H9 (cell line): ENCODE data around the gene IGF1R. TPM values are rescaled to one million over a fixed set of nuclear protein-coding genes. Genes with fewer than 3 reads are reported as not detected.

ENCODE experiments used
- DNase-seq: peaks from one replicate; pipeline ENCODE4 v3.0.0-alpha.2; 2017
- H2AFZ ChIP-seq: one replicate; pipeline ENCODE4 v1.6.1; 2013; ENCODE audit warnings: mild to moderate bottlenecking, low read length, control low read depth, moderate library complexity
- H2AK5ac ChIP-seq: 2 replicates; pipeline ENCODE4 v1.6.1; 2013; ENCODE audit warnings: low read length, control low read depth, mixed read lengths; ENCODE audit not compliant: insufficient read length
- H2BK120ac ChIP-seq: one replicate; pipeline ENCODE4 v1.6.1; 2013; ENCODE audit warnings: low read depth, mild to moderate bottlenecking, low read length, control low read depth, inconsistent platforms; ENCODE audit not compliant: poor library complexity, severe bottlenecking
- H2BK12ac ChIP-seq: 2 replicates; pipeline ENCODE4 v1.6.1; 2013; ENCODE audit warnings: low read length, control low read depth, mixed read lengths, low read depth; ENCODE audit not compliant: insufficient read length
- H2BK15ac ChIP-seq: 2 replicates; pipeline ENCODE4 v1.6.1; 2013; ENCODE audit warnings: low read depth, low read length, control low read depth
- H2BK20ac ChIP-seq: one replicate; pipeline ENCODE4 v1.6.1; 2013; ENCODE audit warnings: low read depth, mild to moderate bottlenecking, low read length, control low read depth, inconsistent platforms; ENCODE audit not compliant: poor library complexity, severe bottlenecking
- H2BK5ac ChIP-seq: 2 replicates; pipeline ENCODE4 v1.6.1; 2013; ENCODE audit warnings: low read length, control low read depth, mixed read lengths; ENCODE audit not compliant: insufficient read length
- H3K14ac ChIP-seq: 2 replicates; pipeline ENCODE4 v1.6.1; 2013; ENCODE audit warnings: low read length, control low read depth; ENCODE audit not compliant: insufficient read depth
- H3K18ac ChIP-seq: 2 replicates; pipeline ENCODE4 v1.6.1; 2013; ENCODE audit warnings: low read depth, mild to moderate bottlenecking, mixed read lengths, low read length, control low read depth; ENCODE audit not compliant: insufficient read length
- H3K23ac ChIP-seq: 2 replicates; pipeline ENCODE4 v1.6.1; 2013; ENCODE audit warnings: low read length, control low read depth, mixed read lengths, low read depth; ENCODE audit not compliant: insufficient read length
- H3K23me2 ChIP-seq: 2 replicates; pipeline ENCODE4 v1.6.1; 2013; ENCODE audit warnings: low read depth, mild to moderate bottlenecking, mixed read lengths, low read length, control low read depth; ENCODE audit not compliant: insufficient read length, poor library complexity, severe bottlenecking
- H3K27ac ChIP-seq: 2 replicates; pipeline ENCODE4 v1.5.1; 2013; ENCODE audit warnings: low read length, control low read depth, mixed read lengths, low read depth; ENCODE audit not compliant: insufficient read length
- H3K27me3 ChIP-seq: 2 replicates; pipeline ENCODE4 v1.6.1; 2013; ENCODE audit warnings: low read length, control low read depth, inconsistent platforms; ENCODE audit not compliant: insufficient read depth
- H3K4ac ChIP-seq: 2 replicates; pipeline ENCODE4 v1.6.1; 2013; ENCODE audit warnings: low read depth, mild to moderate bottlenecking, control low read depth, inconsistent platforms, low read length, moderate library complexity
- H3K4me1 ChIP-seq: 2 replicates; pipeline ENCODE4 v1.6.1; 2013; ENCODE audit warnings: low read length, control low read depth, inconsistent platforms; ENCODE audit not compliant: insufficient read depth
- H3K4me2 ChIP-seq: 2 replicates; pipeline ENCODE4 v1.6.1; 2013; ENCODE audit warnings: low read length, control low read depth, mixed read lengths; ENCODE audit not compliant: insufficient read length, insufficient read depth
- H3K56ac ChIP-seq: 2 replicates; pipeline ENCODE4 v1.6.1; 2013; ENCODE audit warnings: low read depth, mild to moderate bottlenecking, mixed read lengths, low read length, control low read depth; ENCODE audit not compliant: insufficient read length
- H3K79me1 ChIP-seq: 2 replicates; pipeline ENCODE4 v1.6.1; 2013; ENCODE audit warnings: low read depth, mild to moderate bottlenecking, moderate library complexity, low read length, control low read depth, inconsistent platforms; ENCODE audit not compliant: insufficient read depth, poor library complexity, severe bottlenecking
- H3K79me2 ChIP-seq: 2 replicates; pipeline ENCODE4 v1.6.1; 2013; ENCODE audit warnings: low read length, control low read depth, inconsistent platforms; ENCODE audit not compliant: insufficient read depth
- H3K9ac ChIP-seq: 2 replicates; pipeline ENCODE4 v1.6.1; 2013; ENCODE audit warnings: low read length, control low read depth, mixed read lengths; ENCODE audit not compliant: insufficient read length; ENCODE audit errors: extremely low read depth
- H3K9me3 ChIP-seq: one replicate; pipeline ENCODE4 v1.6.1; 2013; ENCODE audit warnings: low read depth, low read length, inconsistent platforms; ENCODE audit not compliant: control insufficient read depth
- H3T11ph ChIP-seq: one replicate; pipeline ENCODE4 v1.6.1; 2013; ENCODE audit warnings: mild to moderate bottlenecking, low read length, control low read depth, inconsistent platforms
- H4K20me1 ChIP-seq: one replicate; pipeline ENCODE4 v1.6.1; 2013; ENCODE audit not compliant: control insufficient read depth, insufficient read length, insufficient read depth
- H4K5ac ChIP-seq: 2 replicates; pipeline ENCODE4 v1.6.1; 2013; ENCODE audit warnings: low read depth, mild to moderate bottlenecking, mixed read lengths, low read length, control low read depth; ENCODE audit not compliant: insufficient read length
- H4K8ac ChIP-seq: replicated peaks from 2 replicates; pipeline ENCODE4 v1.6.1; 2013; ENCODE audit warnings: low read length, control low read depth, mixed read lengths, low read depth; ENCODE audit not compliant: insufficient read length
- H4K91ac ChIP-seq: 2 replicates; pipeline ENCODE4 v1.6.1; 2013; ENCODE audit warnings: low read depth, mild to moderate bottlenecking, moderate library complexity, mixed read lengths, low read length, control low read depth; ENCODE audit not compliant: insufficient read length
- H3K27ac Mint-ChIP-seq, 3 experiments: 2 replicates in 2 of 3; 3 replicates in 1 of 3; pipeline ENCODE4 v1.8.0; 2020 to 2021; ENCODE audit warnings: mixed read lengths in 3 of 3, mild to moderate bottlenecking in 1 of 3, moderate library complexity in 1 of 3
- H3K27me3 Mint-ChIP-seq: 2 replicates; pipeline ENCODE4 v1.8.0; 2021; ENCODE audit warnings: low read depth, mild to moderate bottlenecking, moderate library complexity, mixed read lengths
- H3K36me3 Mint-ChIP-seq, 3 experiments: 2 replicates in 2 of 3; 3 replicates in 1 of 3; pipeline ENCODE4 v1.8.0; 2020 to 2021; ENCODE audit warnings: low read depth in 3 of 3, mixed read lengths in 3 of 3; ENCODE audit not compliant: insufficient read depth in 1 of 3
- H3K4me1 Mint-ChIP-seq, 2 experiments: 2 replicates each; pipeline ENCODE4 v1.8.0; 2020; ENCODE audit warnings: mixed read lengths in 2 of 2
- H3K4me3 Mint-ChIP-seq, 2 experiments: 2 replicates in 1 of 2; 3 replicates in 1 of 2; pipeline ENCODE4 v1.8.0; 2020 to 2021; ENCODE audit warnings: mild to moderate bottlenecking in 2 of 2, mixed read lengths in 2 of 2, moderate library complexity in 1 of 2
- H3K9me3 Mint-ChIP-seq, 2 experiments: 2 replicates in 1 of 2; 3 replicates in 1 of 2; pipeline ENCODE4 v1.8.0; 2020; ENCODE audit warnings: mild to moderate bottlenecking in 2 of 2, mixed read lengths in 2 of 2, moderate library complexity in 1 of 2
- WGBS: extraction: QIAGEN DNeasy Blood & Tissue Kit; methylation state at CpG from one replicate; pipeline ENCODE4 v1.1.7; 2013; ENCODE audit warnings: missing lambda C conversion rate, low lambda C conversion rate, mixed read lengths; ENCODE audit not compliant: insufficient read length; ENCODE audit errors: extremely low coverage; 5-methylcytosine and 5-hydroxymethylcytosine counted together
- total RNA-seq: library from RNA; stranded (reverse); gene quantifications from 2 replicates; pipeline ENCODE4 v1.2.1, GENCODE V29; 2021
- TF ChIP-seq, protein P1 (sequence below): fragments of 200-600 bp; sonication (generic); conservative IDR thresholded peaks from 3 replicates; pipeline ENCODE4 v1.8.0; 2021; ENCODE audit warnings: antibody characterized with exemption, mild to moderate bottlenecking

The IGF1R gene
- total RNA-seq, 1 experiment from 2014 or later, result 70.0 TPM

DNA sequence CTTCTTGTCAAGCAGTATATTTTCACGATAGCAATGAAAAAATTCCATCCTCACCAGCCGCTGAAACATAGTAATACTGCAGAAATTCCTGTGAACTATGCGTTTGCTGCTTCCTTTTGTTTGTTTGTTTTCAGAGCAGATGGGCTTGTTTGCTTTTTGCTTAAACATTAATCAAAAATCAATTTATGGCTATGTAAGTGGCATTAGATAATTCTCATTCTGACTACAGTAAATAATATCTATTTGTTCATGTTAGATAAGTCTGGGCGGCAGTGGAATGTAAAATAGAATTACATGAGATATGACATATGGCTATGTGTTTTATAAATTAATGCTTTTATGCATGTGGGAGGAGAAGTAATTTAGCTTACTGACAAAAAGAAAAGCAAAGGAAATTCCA lies 195.5 kb downstream of the IGF1R start:
- H3K79me2 ChIP-seq, result peaks cover 9% of the 10 kb centered on the region; the same call in 1 of the 2 replicates
- Mint-ChIP-seq H3K27ac (no peak overlapping the region; a peak in 1 of 7 replicates), H3K27me3 (no peaks in the 10 kb centered on the region), H3K4me1 (peaks cover 51 to 55% of the 10 kb centered on the region in 2 experiments), H3K9me3 (no peaks in the 10 kb centered on the region), H3K4me3 (no peak overlapping the region), H3K36me3 (no peaks in the 10 kb centered on the region; a peak in 1 of 7 replicates)
- H3K27ac ChIP-seq, result no peak overlapping the region
- no peak overlapping the region for H2AK5ac ChIP-seq
- H3K23ac ChIP-seq, result no peak overlapping the region
- H3K27me3 ChIP-seq, result no peaks in the 10 kb centered on the region
- DNase-seq, result no peak
- peaks cover 3% of the 10 kb centered on the region; the same call in 1 of the 2 replicates for H3K4me1 ChIP-seq
- H3K18ac ChIP-seq, result no peak overlapping the region
- no peak overlapping the region for H3K4me2 ChIP-seq
- H4K8ac ChIP-seq, result no peak overlapping the region
- no peak overlapping the region for H2BK12ac ChIP-seq
- no peaks in the 10 kb centered on the region for H3K9me3 ChIP-seq
- H2AFZ ChIP-seq, result no peak overlapping the region
- no peak overlapping the region for H2BK20ac ChIP-seq
- WGBS, result no CpG with 5 or more reads among the region's 4 CpGs
- no peak overlapping the region for H3K4ac ChIP-seq
- no peaks in the 10 kb centered on the region for H3K23me2 ChIP-seq
- no peak overlapping the region for H2BK5ac ChIP-seq
- H4K91ac ChIP-seq, result no peak overlapping the region
- no peak overlapping the region for H3K9ac ChIP-seq
- no peaks in the 10 kb centered on the region for H4K20me1 ChIP-seq
- no peak overlapping the region for H3T11ph ChIP-seq
- no peak overlapping the region for H2BK120ac ChIP-seq
- TF ChIP-seq, protein P1, sequence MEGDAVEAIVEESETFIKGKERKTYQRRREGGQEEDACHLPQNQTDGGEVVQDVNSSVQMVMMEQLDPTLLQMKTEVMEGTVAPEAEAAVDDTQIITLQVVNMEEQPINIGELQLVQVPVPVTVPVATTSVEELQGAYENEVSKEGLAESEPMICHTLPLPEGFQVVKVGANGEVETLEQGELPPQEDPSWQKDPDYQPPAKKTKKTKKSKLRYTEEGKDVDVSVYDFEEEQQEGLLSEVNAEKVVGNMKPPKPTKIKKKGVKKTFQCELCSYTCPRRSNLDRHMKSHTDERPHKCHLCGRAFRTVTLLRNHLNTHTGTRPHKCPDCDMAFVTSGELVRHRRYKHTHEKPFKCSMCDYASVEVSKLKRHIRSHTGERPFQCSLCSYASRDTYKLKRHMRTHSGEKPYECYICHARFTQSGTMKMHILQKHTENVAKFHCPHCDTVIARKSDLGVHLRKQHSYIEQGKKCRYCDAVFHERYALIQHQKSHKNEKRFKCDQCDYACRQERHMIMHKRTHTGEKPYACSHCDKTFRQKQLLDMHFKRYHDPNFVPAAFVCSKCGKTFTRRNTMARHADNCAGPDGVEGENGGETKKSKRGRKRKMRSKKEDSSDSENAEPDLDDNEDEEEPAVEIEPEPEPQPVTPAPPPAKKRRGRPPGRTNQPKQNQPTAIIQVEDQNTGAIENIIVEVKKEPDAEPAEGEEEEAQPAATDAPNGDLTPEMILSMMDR, result no peak
- H4K5ac ChIP-seq, result no peak overlapping the region
- H2BK15ac ChIP-seq, result no peak overlapping the region
- H3K79me1 ChIP-seq, result peaks cover 5% of the 10 kb centered on the region
- no peak overlapping the region for H3K56ac ChIP-seq
- no peak overlapping the region for H3K14ac ChIP-seq
